SU-DHL-6 (cell line): Measurements from ENCODE around the gene IGF2BP3.

Experiments
- EZH2phosphoT487 ChIP-seq: fragments of 200-600 bp; sonication (generic), shearing (Covaris generic); conservative IDR thresholded peaks from 2 replicates; pipeline ENCODE4 v1.6.1; 2018; ENCODE audit warnings: mild to moderate bottlenecking, antibody characterized with exemption, low read length, moderate library complexity, mixed read lengths
- TF ChIP-seq, protein P1 (sequence below): fragments of 200-600 bp; sonication (generic); IDR thresholded peaks from one replicate; pipeline ENCODE4 v1.5.1; 2017; ENCODE audit warnings: antibody characterized with exemption, mild to moderate bottlenecking, low read length, moderate library complexity; ENCODE audit not compliant: insufficient read depth, poor library complexity, severe bottlenecking

DNA sequence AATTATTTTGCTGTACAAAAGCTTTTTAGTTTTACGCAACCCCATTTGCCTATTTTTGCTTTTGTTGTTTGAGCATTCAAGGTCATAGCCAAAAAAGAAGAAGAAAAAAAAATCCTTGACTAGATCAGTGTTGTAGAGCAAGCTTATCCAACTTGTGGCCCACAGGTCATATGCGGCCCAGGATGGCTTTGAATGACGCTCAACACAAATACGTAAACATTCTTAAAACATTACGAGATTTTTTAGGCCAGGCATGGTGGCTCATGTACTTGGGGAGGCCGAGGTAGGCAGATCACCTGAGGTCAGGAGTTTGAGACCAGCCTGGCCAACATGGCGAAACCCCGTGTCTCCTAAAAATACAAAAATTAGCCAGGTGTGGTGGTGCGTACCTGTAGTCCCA is 179.3 kb downstream of the IGF2BP3 start:
- TF ChIP-seq, protein P1, sequence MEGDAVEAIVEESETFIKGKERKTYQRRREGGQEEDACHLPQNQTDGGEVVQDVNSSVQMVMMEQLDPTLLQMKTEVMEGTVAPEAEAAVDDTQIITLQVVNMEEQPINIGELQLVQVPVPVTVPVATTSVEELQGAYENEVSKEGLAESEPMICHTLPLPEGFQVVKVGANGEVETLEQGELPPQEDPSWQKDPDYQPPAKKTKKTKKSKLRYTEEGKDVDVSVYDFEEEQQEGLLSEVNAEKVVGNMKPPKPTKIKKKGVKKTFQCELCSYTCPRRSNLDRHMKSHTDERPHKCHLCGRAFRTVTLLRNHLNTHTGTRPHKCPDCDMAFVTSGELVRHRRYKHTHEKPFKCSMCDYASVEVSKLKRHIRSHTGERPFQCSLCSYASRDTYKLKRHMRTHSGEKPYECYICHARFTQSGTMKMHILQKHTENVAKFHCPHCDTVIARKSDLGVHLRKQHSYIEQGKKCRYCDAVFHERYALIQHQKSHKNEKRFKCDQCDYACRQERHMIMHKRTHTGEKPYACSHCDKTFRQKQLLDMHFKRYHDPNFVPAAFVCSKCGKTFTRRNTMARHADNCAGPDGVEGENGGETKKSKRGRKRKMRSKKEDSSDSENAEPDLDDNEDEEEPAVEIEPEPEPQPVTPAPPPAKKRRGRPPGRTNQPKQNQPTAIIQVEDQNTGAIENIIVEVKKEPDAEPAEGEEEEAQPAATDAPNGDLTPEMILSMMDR = no peak
- no peak for TF ChIP-seq EZH2phosphoT487
